Testis (tissue), 2 donors: ENCODE data around the gene PPME1.

Source experiments
- CTCF ChIP-seq, 3 experiments: fragments of 450-650 bp in 2 of 3; fragments of 200-600 bp in 1 of 3; sonication (generic) in 1 of 3; IDR thresholded peaks; one replicate each; pipeline ENCODE4 v1.5.1; 2016 to 2019; ENCODE audit warnings: antibody characterized with exemption in 3 of 3, mild to moderate bottlenecking in 2 of 3, moderate library complexity in 1 of 3
- POLR2A ChIP-seq: fragments of 450-650 bp; IDR thresholded peaks from one replicate; pipeline ENCODE4 v1.6.1; 2017; ENCODE audit warnings: antibody characterized with exemption, mild to moderate bottlenecking, moderate library complexity

DNA sequence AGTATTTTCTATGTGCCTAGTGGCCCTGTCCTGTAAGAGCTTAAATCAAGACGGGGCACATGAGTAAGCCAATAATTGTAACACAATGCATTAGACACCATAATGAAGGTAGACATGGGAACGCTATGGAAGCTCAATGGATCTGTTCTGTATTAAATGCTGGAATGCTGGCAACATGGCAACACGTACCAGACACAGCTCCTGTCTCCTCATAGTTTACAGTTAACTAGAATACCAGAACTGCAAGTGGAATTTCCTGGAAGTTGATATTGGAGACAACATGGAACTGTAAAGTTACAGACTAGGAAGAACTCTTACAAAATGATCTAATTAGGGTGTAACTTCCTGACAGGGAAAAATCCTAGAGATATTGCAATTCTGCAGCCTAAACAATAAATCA is 127.9 kb downstream of the PPME1 start:
- TF ChIP-seq POLR2A (no peak), CTCF (IDR thresholded peaks at IDR 0.05) (no peak)
